ENCODE results near the gene FAM98B. TPM values are rescaled to one million over a fixed set of nuclear protein-coding genes. Genes with fewer than 3 reads are reported as not detected.

Gene FAM98B
- total and polyA plus RNA-seq, 5 donors from 2014 or later = 2.2 to 19.3 (median 4.4) TPM

DNA sequence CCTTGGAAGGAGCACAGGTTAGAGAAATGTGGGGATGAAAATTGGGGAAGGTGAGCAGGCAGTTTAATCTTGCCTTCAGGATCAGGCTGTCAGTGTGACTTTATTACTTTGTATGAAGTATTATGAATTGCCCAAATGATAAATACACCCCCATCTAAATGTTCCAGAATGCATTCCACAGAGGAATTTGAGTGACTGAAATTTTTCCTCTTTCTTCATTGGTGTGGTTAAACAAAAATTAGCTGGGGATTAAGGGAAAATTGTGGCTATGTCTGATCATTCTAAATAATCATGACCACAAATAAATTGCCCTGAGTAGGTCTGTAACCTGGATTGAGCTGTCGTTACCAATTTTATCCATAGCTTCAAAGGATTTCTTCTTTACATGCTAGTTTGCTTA, 33.5 kb downstream of the FAM98B start:
- Histone ChIP-seq H3K9me3 (ENCODE audit: control insufficient read depth in 2 of 2, low read length in 2 of 2) (no peaks in the 10 kb centered on the region), H3K4me1 (ENCODE audit: control insufficient read depth, insufficient read depth, low read length, poor library complexity, severe bottlenecking) (peaks cover 28% of the 10 kb centered on the region), H3K4me3 (ENCODE audit: low read depth, low read length) (peak overlapping the region; percentile 45), H3K27me3 (ENCODE audit: control insufficient read depth, insufficient read depth, low read length) (no peaks in the 10 kb centered on the region), H3K27ac (ENCODE audit: insufficient read depth, low read length, poor library complexity, severe bottlenecking) (peak overlapping the region; percentile 72), H3K36me3 (ENCODE audit: control insufficient read depth, insufficient read depth, low read length) (peaks cover 58% of the 10 kb centered on the region)
- H3K4me3 Mint-ChIP-seq = peak overlapping the region in 2 of 4 donors; percentile 1 to 56
- no peak for ATAC-seq (ENCODE audit: low read depth in 2 of 2)
- peak overlapping the region; percentile 70 to 99 (median 88) for H3K27ac Mint-ChIP-seq
- no peaks in the 10 kb centered on the region for H3K9me3 Mint-ChIP-seq
- H3K27me3 Mint-ChIP-seq = no peaks in the 10 kb centered on the region
- H3K36me3 Mint-ChIP-seq = peaks cover 33% of the 10 kb centered on the region
- no peak for DNase-seq
- peaks cover 32 to 58% (median 49%) of the 10 kb centered on the region in 4 donors for H3K4me1 Mint-ChIP-seq

DNA sequence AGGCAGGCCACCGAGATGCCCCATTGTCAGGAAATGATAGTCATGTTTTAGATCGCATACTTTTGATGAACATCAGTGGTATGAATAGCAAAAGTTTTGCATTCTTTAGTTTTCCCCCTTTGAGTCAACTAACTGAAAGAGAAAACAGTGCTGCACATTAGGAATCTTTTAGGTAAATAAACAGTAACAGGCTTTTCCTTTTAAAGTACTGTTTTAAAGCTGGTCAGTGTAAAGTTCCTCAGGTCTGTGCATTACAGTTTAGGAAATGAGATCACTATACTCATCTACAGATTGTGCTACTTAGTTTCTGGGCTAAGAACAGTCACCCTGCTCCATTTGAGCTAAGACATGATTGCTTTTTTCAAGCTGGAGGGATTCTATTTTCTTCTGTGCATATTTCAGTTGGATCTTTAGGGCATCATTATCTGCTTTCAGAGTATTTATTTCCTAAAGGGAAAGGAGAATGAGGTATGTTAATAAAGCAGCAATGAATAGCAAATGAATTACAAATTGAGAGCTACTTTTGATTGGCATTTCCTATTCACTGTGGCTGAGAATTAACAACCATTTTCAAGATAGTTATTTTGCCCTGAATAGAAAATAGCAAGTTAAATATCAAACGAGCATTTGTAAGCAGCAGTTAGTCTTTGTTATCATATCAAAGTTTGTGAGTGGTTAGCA, 36.5 kb downstream of the FAM98B start:
- no peak for ATAC-seq (ENCODE audit: low read depth in 2 of 2)
- H3K27ac Mint-ChIP-seq = peak overlapping the region; percentile 10 to 94 (median 52)
- H3K4me1 Mint-ChIP-seq = peaks cover 33 to 51% (median 45%) of the 10 kb centered on the region in 4 donors
- no peak for DNase-seq
- Histone ChIP-seq H3K27ac (ENCODE audit: insufficient read depth, low read length, poor library complexity, severe bottlenecking) (peak overlapping the region; percentile 38), H3K4me3 (ENCODE audit: low read depth, low read length) (no peak overlapping the region), H3K9me3 (ENCODE audit: control insufficient read depth in 2 of 2, low read length in 2 of 2) (no peaks in the 10 kb centered on the region), H3K36me3 (ENCODE audit: control insufficient read depth, insufficient read depth, low read length) (peaks cover 80% of the 10 kb centered on the region), H3K27me3 (ENCODE audit: control insufficient read depth, insufficient read depth, low read length) (no peaks in the 10 kb centered on the region), H3K4me1 (ENCODE audit: control insufficient read depth, insufficient read depth, low read length, poor library complexity, severe bottlenecking) (peaks cover 18% of the 10 kb centered on the region)
- H3K36me3 Mint-ChIP-seq = peaks cover 40% of the 10 kb centered on the region
- H3K27me3 Mint-ChIP-seq = no peaks in the 10 kb centered on the region
- no peaks in the 10 kb centered on the region for H3K9me3 Mint-ChIP-seq
- H3K4me3 Mint-ChIP-seq = no peak overlapping the region

DNA sequence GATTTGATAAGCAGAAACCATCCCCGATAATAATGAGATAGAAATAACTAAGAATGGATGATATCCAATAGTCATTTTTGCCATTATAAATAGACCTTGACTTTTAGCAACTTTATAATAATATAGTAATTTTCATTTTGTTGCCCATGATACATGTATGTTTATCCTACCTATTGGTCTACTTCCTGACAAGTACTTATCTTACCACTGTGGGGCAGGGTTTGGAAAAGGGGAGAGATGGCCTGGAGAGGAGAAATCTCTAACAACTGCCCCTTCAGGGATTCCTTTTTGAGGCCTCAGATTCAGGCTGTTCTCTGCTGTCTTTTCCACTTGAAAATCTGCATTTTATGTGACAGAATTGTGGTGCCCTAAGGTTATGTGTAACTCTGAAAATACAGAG, 42.2 kb downstream of the FAM98B start:
- Mint-ChIP-seq H3K27ac (peak overlapping the region; percentile 89 to 94 (median 91)), H3K36me3 (peaks cover 54% of the 10 kb centered on the region), H3K4me3 (no peak overlapping the region), H3K27me3 (no peaks in the 10 kb centered on the region), H3K9me3 (no peaks in the 10 kb centered on the region), H3K4me1 (peaks cover 12 to 23% (median 17%) of the 10 kb centered on the region in 4 donors)
- no peaks in the 10 kb centered on the region for H3K27me3 ChIP-seq (ENCODE audit: control insufficient read depth, insufficient read depth, low read length)
- no peak for ATAC-seq (ENCODE audit: low read depth in 2 of 2)
- H3K36me3 ChIP-seq (ENCODE audit: control insufficient read depth, insufficient read depth, low read length) = peaks cover 95% of the 10 kb centered on the region
- H3K4me3 ChIP-seq (ENCODE audit: low read depth, low read length) = no peak overlapping the region
- peak overlapping the region; percentile 42 for H3K27ac ChIP-seq (ENCODE audit: insufficient read depth, low read length, poor library complexity, severe bottlenecking)
- H3K9me3 ChIP-seq (ENCODE audit: control insufficient read depth in 2 of 2, low read length in 2 of 2) = no peaks in the 10 kb centered on the region
- H3K4me1 ChIP-seq (ENCODE audit: control insufficient read depth, insufficient read depth, low read length, poor library complexity, severe bottlenecking) = no peaks in the 10 kb centered on the region
- no peak for DNase-seq

DNA sequence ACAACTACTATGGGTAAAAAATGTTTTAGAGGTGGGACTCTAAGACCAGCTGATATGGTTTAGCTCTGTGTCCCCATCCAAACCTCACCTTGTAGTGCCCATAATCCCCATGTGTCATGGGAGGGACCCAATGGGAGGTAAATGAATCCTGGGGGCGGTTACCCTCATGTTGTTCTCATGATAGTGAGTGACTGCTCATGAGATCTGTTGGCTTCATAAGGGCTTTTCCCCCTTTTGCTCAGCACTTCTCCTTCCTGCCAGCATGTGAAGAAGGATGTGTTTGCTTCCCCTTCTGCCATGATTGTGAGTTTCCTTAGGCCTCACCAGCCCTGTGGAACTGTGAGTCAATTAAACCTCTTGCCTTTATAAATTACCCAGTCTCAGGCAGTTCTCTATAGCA, 45.7 kb downstream of the FAM98B start:
- Mint-ChIP-seq H3K27ac (peak overlapping the region in 2 of 3 donors; percentile 73 to 74), H3K9me3 (no peaks in the 10 kb centered on the region), H3K4me1 (peaks cover 3 to 24% (median 5%) of the 10 kb centered on the region in 4 donors), H3K27me3 (no peaks in the 10 kb centered on the region), H3K4me3 (no peak overlapping the region), H3K36me3 (peaks cover 65% of the 10 kb centered on the region)
- no peak overlapping the region for H3K27ac ChIP-seq (ENCODE audit: insufficient read depth, low read length, poor library complexity, severe bottlenecking)
- DNase-seq = no peak
- H3K27me3 ChIP-seq (ENCODE audit: control insufficient read depth, insufficient read depth, low read length) = no peaks in the 10 kb centered on the region
- no peaks in the 10 kb centered on the region for H3K4me1 ChIP-seq (ENCODE audit: control insufficient read depth, insufficient read depth, low read length, poor library complexity, severe bottlenecking)
- no peak overlapping the region for H3K4me3 ChIP-seq (ENCODE audit: low read depth, low read length)
- no peaks in the 10 kb centered on the region for H3K9me3 ChIP-seq (ENCODE audit: control insufficient read depth in 2 of 2, low read length in 2 of 2)
- H3K36me3 ChIP-seq (ENCODE audit: control insufficient read depth, insufficient read depth, low read length) = peaks cover 97% of the 10 kb centered on the region
- ATAC-seq (ENCODE audit: low read depth in 2 of 2) = no peak

DNA sequence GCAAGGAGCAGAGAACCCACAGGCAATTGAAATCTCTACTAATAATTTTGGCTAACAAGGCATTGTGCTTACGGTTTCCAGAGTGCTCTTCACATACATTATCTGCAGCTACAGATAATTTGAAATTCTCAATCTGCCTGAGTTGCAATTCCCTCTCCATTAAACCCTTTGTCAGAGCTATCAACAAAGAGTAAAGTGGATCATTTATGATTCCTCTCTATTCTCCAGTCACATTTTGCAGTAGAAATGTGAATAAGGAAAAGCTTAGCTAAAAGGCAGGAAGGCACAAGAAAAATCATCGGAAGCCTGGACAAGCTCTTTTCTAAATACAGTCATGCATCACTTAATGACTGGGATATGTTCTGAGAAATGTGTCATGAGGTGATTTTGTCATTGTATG, 49.6 kb downstream of the FAM98B start:
- no peak for ATAC-seq (ENCODE audit: low read depth in 2 of 2)
- H3K36me3 ChIP-seq (ENCODE audit: control insufficient read depth, insufficient read depth, low read length) = peaks cover 98% of the 10 kb centered on the region
- Mint-ChIP-seq H3K27ac (peak overlapping the region in 2 of 3 donors; percentile 15 to 48), H3K27me3 (no peaks in the 10 kb centered on the region), H3K9me3 (no peaks in the 10 kb centered on the region), H3K4me1 (peaks cover 0 to 18% (median 3%) of the 10 kb centered on the region in 4 donors), H3K4me3 (no peak overlapping the region), H3K36me3 (peaks cover 74% of the 10 kb centered on the region)
- H3K4me3 ChIP-seq (ENCODE audit: low read depth, low read length) = no peak overlapping the region
- H3K27me3 ChIP-seq (ENCODE audit: control insufficient read depth, insufficient read depth, low read length) = no peaks in the 10 kb centered on the region
- no peak for DNase-seq
- no peaks in the 10 kb centered on the region for H3K4me1 ChIP-seq (ENCODE audit: control insufficient read depth, insufficient read depth, low read length, poor library complexity, severe bottlenecking)
- H3K9me3 ChIP-seq (ENCODE audit: control insufficient read depth in 2 of 2, low read length in 2 of 2) = no peaks in the 10 kb centered on the region
- no peak overlapping the region for H3K27ac ChIP-seq (ENCODE audit: insufficient read depth, low read length, poor library complexity, severe bottlenecking)

DNA sequence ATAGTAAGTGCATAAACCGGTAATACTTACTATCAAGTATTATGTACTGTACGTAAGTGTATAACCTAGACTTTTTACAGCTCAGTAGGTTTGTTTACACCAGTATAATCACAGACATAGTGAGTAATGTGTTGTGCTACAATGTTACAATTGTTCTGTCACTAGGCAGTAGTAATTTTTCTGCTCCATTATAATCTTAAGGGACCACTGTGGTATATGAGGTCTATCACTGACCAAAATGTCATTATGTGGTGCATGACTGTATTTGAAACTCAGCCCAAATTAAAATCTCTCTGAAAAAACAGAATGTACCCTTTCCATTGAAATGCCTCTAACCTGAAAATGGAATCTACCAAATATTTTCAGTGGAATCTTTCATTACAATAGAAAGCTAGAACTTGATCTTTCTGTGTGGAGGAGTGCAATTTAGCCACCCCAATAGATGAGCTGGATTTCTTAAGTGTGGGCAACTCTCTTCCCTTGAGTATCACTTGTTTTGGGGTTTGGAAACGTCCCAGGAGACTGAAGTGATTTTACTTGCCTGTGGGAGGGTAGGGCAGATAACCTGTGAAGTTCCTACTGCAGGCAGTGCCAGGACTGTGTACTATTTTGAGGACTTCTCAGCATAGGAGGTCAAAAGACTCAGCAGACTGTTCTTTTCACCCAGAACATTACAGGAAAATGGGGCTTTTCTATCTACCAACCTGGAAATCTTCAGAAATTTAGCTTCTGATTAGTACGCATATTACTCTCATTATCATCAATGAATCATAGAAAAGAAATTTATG, 50.9 kb downstream of the FAM98B start:
- Mint-ChIP-seq H3K36me3 (peaks cover 71% of the 10 kb centered on the region), H3K27ac (peak overlapping the region; percentile 32 to 87 (median 43)), H3K4me1 (peaks cover 0 to 22% (median 11%) of the 10 kb centered on the region in 4 donors), H3K4me3 (no peak overlapping the region), H3K27me3 (no peaks in the 10 kb centered on the region), H3K9me3 (no peaks in the 10 kb centered on the region)
- Histone ChIP-seq H3K4me3 (ENCODE audit: low read depth, low read length) (no peak overlapping the region), H3K9me3 (ENCODE audit: control insufficient read depth in 2 of 2, low read length in 2 of 2) (no peaks in the 10 kb centered on the region), H3K4me1 (ENCODE audit: control insufficient read depth, insufficient read depth, low read length, poor library complexity, severe bottlenecking) (no peaks in the 10 kb centered on the region), H3K27ac (ENCODE audit: insufficient read depth, low read length, poor library complexity, severe bottlenecking) (no peak overlapping the region), H3K36me3 (ENCODE audit: control insufficient read depth, insufficient read depth, low read length) (peaks cover 98% of the 10 kb centered on the region), H3K27me3 (ENCODE audit: control insufficient read depth, insufficient read depth, low read length) (no peaks in the 10 kb centered on the region)
- DNase-seq (no peak), ATAC-seq (ENCODE audit: low read depth in 2 of 2) (no peak)

DNA sequence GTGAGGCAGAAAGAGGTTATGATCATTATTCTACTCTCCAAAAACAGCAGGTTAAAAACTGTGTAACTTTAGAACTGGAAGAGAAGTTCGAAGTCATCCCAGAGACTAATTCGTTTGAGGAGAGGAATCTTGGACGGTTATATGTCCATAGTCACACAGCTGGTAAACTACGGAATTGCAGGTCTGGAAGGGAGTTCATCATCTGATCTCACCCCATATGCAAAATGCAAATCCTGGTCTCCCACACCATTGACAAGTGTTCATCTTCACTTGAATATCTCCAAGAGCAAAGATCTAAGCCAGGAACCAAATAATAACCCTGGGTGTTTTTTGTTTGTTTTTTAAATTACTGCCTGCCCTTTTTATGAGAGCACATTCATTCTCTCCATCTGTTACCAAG, 53.1 kb downstream of the FAM98B start:
- ATAC-seq (ENCODE audit: low read depth in 2 of 2) = no peak
- Histone ChIP-seq H3K4me1 (ENCODE audit: control insufficient read depth, insufficient read depth, low read length, poor library complexity, severe bottlenecking) (no peaks in the 10 kb centered on the region), H3K4me3 (ENCODE audit: low read depth, low read length) (no peak overlapping the region), H3K36me3 (ENCODE audit: control insufficient read depth, insufficient read depth, low read length) (peaks cover 100% of the 10 kb centered on the region), H3K9me3 (ENCODE audit: control insufficient read depth in 2 of 2, low read length in 2 of 2) (no peaks in the 10 kb centered on the region), H3K27me3 (ENCODE audit: control insufficient read depth, insufficient read depth, low read length) (no peaks in the 10 kb centered on the region), H3K27ac (ENCODE audit: insufficient read depth, low read length, poor library complexity, severe bottlenecking) (no peak overlapping the region)
- Mint-ChIP-seq H3K9me3 (no peaks in the 10 kb centered on the region), H3K27me3 (no peaks in the 10 kb centered on the region), H3K4me1 (peaks cover 0 to 17% (median 14%) of the 10 kb centered on the region in 4 donors), H3K4me3 (no peak overlapping the region), H3K27ac (peak overlapping the region; percentile 31 to 82 (median 50)), H3K36me3 (peaks cover 69% of the 10 kb centered on the region)
- DNase-seq = no peak

All from CD4-positive, CD25-positive, alpha-beta regulatory T cell (primary cell).